ENCODE data around the gene ITGB8. TPM values are rescaled to one million over a fixed set of nuclear protein-coding genes. Genes with fewer than 3 reads are reported as not detected.

ITGB8 gene
- total and polyA plus RNA-seq, 2 of the 4 experiments (the other 2 are of a cell fraction), result 2.6 to 10.2 TPM

DNA sequence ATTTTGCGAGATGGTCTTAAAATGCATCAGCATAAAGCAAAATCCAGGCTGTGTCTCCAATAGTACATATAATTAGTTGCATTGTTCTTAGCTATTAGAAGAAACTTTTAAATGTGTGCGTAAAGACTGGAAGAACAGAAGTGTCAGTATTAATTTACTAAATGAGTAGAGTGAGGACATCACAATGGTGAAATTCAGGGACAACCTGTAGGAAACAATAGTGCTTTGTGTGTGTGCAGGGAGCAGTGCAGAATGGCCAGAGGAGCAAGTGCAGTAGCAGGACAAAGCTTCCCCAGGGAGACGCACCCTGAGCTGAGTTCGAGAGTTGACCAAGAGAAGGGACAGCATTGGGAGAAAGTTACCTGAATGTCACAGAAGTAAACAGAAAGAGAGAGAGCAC lies 13.7 kb downstream of the ITGB8 start:
- Histone ChIP-seq H3K4me2 (ENCODE audit: low read depth, low read length) (no peak overlapping the region), H3K27me3 (ENCODE audit: control insufficient read depth, insufficient read depth, low read length) (no peaks in the 10 kb centered on the region), H3K4ac (ENCODE audit: low read depth, low read length) (no peak overlapping the region), H4K8ac (ENCODE audit: low read depth in 2 of 2, low read length in 2 of 2) (no peak overlapping the region), H2AFZ (replicated peaks; ENCODE audit: low read length, poor library complexity) (no peak overlapping the region), H3K36me3 (ENCODE audit: control insufficient read depth, insufficient read depth, low read length) (peaks cover 9% of the 10 kb centered on the region), H3K9me3 (ENCODE audit: control insufficient read depth, insufficient read depth, low read length) (no peaks in the 10 kb centered on the region), H4K91ac (ENCODE audit: insufficient read depth, low read depth, low read length) (no peak overlapping the region), H3K23ac (ENCODE audit: low read depth, low read length) (no peak overlapping the region), H3K56ac (ENCODE audit: extremely low read depth, insufficient read depth, low read length) (no peak overlapping the region), H4K20me1 (ENCODE audit: insufficient read depth, low read length) (no peaks in the 10 kb centered on the region), H2BK120ac (ENCODE audit: low read depth, low read length) (no peak overlapping the region), H3K79me1 (ENCODE audit: low read depth in 1 of 2, low read length in 2 of 2) (no peaks in the 10 kb centered on the region), H2AK9ac (replicated peaks; ENCODE audit: low read depth, low read length, poor library complexity) (no peak overlapping the region), H2BK5ac (ENCODE audit: low read depth, low read length, poor library complexity, severe bottlenecking) (no peak overlapping the region), H3K9ac (ENCODE audit: low read depth, low read length) (no peak overlapping the region), H3K14ac (replicated peaks; ENCODE audit: low read depth, low read length) (no peak overlapping the region), H3K27ac (ENCODE audit: insufficient read depth, low read length) (no peak overlapping the region), H3K18ac (ENCODE audit: low read depth, low read length) (no peak overlapping the region), H3K9me1 (ENCODE audit: insufficient read depth, low read length) (peaks cover 4% of the 10 kb centered on the region; the same call in 1 of the 2 replicates), H2BK15ac (ENCODE audit: low read depth, low read length) (no peak overlapping the region), H3K4me1 (ENCODE audit: control insufficient read depth, insufficient read depth, low read length) (no peaks in the 10 kb centered on the region), H3K4me3 (ENCODE audit: insufficient read depth, low read depth, low read length) (no peak overlapping the region), H4K5ac (ENCODE audit: low read depth, low read length) (no peak overlapping the region), H2BK20ac (ENCODE audit: low read depth, low read length) (no peak overlapping the region), H2AK5ac (ENCODE audit: low read depth, low read length) (no peak overlapping the region)
- TF ChIP-seq, protein P1, sequence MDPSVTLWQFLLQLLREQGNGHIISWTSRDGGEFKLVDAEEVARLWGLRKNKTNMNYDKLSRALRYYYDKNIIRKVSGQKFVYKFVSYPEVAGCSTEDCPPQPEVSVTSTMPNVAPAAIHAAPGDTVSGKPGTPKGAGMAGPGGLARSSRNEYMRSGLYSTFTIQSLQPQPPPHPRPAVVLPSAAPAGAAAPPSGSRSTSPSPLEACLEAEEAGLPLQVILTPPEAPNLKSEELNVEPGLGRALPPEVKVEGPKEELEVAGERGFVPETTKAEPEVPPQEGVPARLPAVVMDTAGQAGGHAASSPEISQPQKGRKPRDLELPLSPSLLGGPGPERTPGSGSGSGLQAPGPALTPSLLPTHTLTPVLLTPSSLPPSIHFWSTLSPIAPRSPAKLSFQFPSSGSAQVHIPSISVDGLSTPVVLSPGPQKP (IDR thresholded peaks at IDR 0.05; ENCODE audit: borderline replicate concordance, low read depth, low read length), result no peak
- TF ChIP-seq SMC3 (IDR thresholded peaks at IDR 0.05; ENCODE audit: low read depth, low read length) (no peak), BHLHE40 (IDR thresholded peaks at IDR 0.05; ENCODE audit: low read depth, low read length) (no peak), RFX5 (IDR thresholded peaks at IDR 0.05; ENCODE audit: low read depth, low read length) (no peak), CHD1 (IDR thresholded peaks at IDR 0.05; ENCODE audit: low read depth, low read length) (no peak), CEBPB (IDR thresholded peaks at IDR 0.05; ENCODE audit: low read depth, low read length) (no peak), POLR2A (IDR thresholded peaks at IDR 0.05; ENCODE audit: low read depth, low read length) (no peak)
- TF ChIP-seq, protein P2, sequence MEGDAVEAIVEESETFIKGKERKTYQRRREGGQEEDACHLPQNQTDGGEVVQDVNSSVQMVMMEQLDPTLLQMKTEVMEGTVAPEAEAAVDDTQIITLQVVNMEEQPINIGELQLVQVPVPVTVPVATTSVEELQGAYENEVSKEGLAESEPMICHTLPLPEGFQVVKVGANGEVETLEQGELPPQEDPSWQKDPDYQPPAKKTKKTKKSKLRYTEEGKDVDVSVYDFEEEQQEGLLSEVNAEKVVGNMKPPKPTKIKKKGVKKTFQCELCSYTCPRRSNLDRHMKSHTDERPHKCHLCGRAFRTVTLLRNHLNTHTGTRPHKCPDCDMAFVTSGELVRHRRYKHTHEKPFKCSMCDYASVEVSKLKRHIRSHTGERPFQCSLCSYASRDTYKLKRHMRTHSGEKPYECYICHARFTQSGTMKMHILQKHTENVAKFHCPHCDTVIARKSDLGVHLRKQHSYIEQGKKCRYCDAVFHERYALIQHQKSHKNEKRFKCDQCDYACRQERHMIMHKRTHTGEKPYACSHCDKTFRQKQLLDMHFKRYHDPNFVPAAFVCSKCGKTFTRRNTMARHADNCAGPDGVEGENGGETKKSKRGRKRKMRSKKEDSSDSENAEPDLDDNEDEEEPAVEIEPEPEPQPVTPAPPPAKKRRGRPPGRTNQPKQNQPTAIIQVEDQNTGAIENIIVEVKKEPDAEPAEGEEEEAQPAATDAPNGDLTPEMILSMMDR (conservative IDR thresholded peaks at IDR 0.05; ENCODE audit: low read depth, low read length), result no peak
- intact Hi-C loops (cut with micrococcal nuclease), result no loop called here
- ChIA-PET POLR2A (ENCODE audit: unreplicated experiment) (no interaction called here), CTCF (no interaction called here)
- in situ Hi-C loops (cut with MboI; ENCODE audit: low sequenced_read_pairs), result no loop called here
- dilution Hi-C loops (cut with HindIII; ENCODE audit: low sequenced_read_pairs, unreplicated experiment), result no loop called here
- 100% methylated on average over 1 of the region's 4 CpGs; no CpG with 5 or more reads in 1 of the 2 experiments for WGBS, 2 experiments (ENCODE audit: extremely low coverage in 2 of 2, insufficient read length in 1 of 2)
- ATAC-seq (ENCODE audit: low read depth) (no peak), DNase-seq (no peak)
- no TSS peak for BruUV-seq (replicated peaks)

Measured in IMR-90 (cell line).